Measurements from ENCODE around the gene WWP2.

DNA sequence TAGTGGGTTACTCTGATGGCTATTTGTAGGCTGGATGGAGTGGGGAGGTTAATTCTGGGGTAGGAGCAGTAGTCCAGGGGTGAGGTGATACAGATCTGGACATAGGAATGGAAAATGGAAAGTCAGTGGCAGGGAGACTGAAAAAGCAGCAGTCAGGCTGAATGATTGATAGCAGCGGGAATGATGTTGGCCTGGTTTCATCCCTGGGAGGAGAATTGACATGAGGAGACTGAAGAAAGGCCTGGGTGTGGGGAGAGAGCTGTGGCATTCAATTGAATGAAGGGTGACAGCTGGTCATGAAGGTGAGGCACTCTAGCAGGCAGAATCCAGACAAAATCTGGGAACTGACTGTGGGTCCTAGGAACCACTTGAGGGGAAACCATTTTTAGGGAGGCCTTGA is 154.3 kb downstream of the WWP2 start:
- TF ChIP-seq CTCF (IDR thresholded peaks at IDR 0.05; ENCODE audit: poor library complexity) (no peak), EZH2phosphoT487 (IDR thresholded peaks at IDR 0.05; ENCODE audit: low read depth, severe bottlenecking, unreplicated experiment) (no peak)
